Skeletal muscle tissue (tissue), 4 donors: Measurements from ENCODE around the gene CCDC187. TPM values are rescaled to one million over a fixed set of nuclear protein-coding genes. Genes with fewer than 3 reads are reported as not detected.

Experiments
- H3K27ac ChIP-seq: one replicate; pipeline ENCODE4 v1.7.0; 2013; ENCODE audit warnings: mild to moderate bottlenecking, low read depth, low read length, inconsistent platforms
- H3K27me3 ChIP-seq, 3 donors: one replicate each; pipeline ENCODE4 v1.7.0; 2013; ENCODE audit warnings: low read length in 3 of 3; ENCODE audit not compliant: control insufficient read depth in 3 of 3, insufficient read depth in 3 of 3
- H3K36me3 ChIP-seq, 3 donors: one replicate each; pipeline ENCODE4 v1.7.0; 2013; ENCODE audit warnings: low read length in 3 of 3; ENCODE audit not compliant: control insufficient read depth in 3 of 3, insufficient read depth in 3 of 3
- H3K4me1 ChIP-seq, 3 donors: one replicate each; pipeline ENCODE4 v1.7.0; 2013; ENCODE audit warnings: low read length in 3 of 3, mild to moderate bottlenecking in 3 of 3; ENCODE audit not compliant: control insufficient read depth in 3 of 3, insufficient read depth in 3 of 3
- H3K4me3 ChIP-seq, 3 donors: one replicate each; pipeline ENCODE4 v1.7.0; 2013; ENCODE audit warnings: low read length in 3 of 3
- H3K9ac ChIP-seq, 3 donors: one replicate each; pipeline ENCODE4 v1.7.0; 2013; ENCODE audit warnings: low read length in 3 of 3, mild to moderate bottlenecking in 3 of 3, moderate library complexity in 2 of 3, low read depth in 1 of 3
- H3K9me3 ChIP-seq, 3 donors: one replicate each; pipeline ENCODE4 v1.7.0; 2013; ENCODE audit warnings: low read length in 3 of 3; ENCODE audit not compliant: control insufficient read depth in 3 of 3
- total RNA-seq: library from RNA; depleted of rRNA; stranded (reverse); fragments of >200 nt; gene quantifications from one replicate; pipeline ENCODE4 v1.2.3, GENCODE V29; 2014
- donor health status: Osteomylitis.

CCDC187 gene
- total RNA-seq, 1 donor from 2014 or later, result under 0.01 TPM

GRCh38 chr9:136295055-136295454 is 8.8 kb downstream of the CCDC187 start:
- Histone ChIP-seq H3K9ac (no peak overlapping the region), H3K4me1 (peaks cover 0 to 11% (median 0%) of the 10 kb centered on the region in 3 donors), H3K36me3 (no peaks in the 10 kb centered on the region), H3K9me3 (no peaks in the 10 kb centered on the region), H3K27ac (no peak overlapping the region), H3K4me3 (no peak overlapping the region), H3K27me3 (peaks cover 48 to 54% (median 50%) of the 10 kb centered on the region in 3 donors)

GRCh38 chr9:136294437-136294836 is 9.5 kb downstream of the CCDC187 start:
- Histone ChIP-seq H3K4me1 (peaks cover 0 to 11% (median 0%) of the 10 kb centered on the region in 3 donors), H3K36me3 (no peaks in the 10 kb centered on the region), H3K9me3 (no peaks in the 10 kb centered on the region), H3K9ac (no peak overlapping the region), H3K27ac (no peak overlapping the region), H3K27me3 (peaks cover 50 to 53% (median 50%) of the 10 kb centered on the region in 3 donors), H3K4me3 (no peak overlapping the region)

- Histone ChIP-seq H3K27me3 (peaks cover 47 to 52% (median 48%) of the 10 kb centered on the region in 3 donors), H3K36me3 (no peaks in the 10 kb centered on the region), H3K9me3 (no peaks in the 10 kb centered on the region), H3K27ac (no peak overlapping the region), H3K9ac (no peak overlapping the region), H3K4me1 (peaks cover 0 to 11% (median 0%) of the 10 kb centered on the region in 3 donors), H3K4me3 (no peak overlapping the region)
These were observed 10.3 kb downstream of the CCDC187 start for GRCh38 chr9:136293476-136294077.

GRCh38 chr9:136292591-136293448 is 11.1 kb downstream of the CCDC187 start:
- Histone ChIP-seq H3K4me3 (no peak overlapping the region), H3K9me3 (no peaks in the 10 kb centered on the region), H3K9ac (no peak overlapping the region), H3K4me1 (peaks cover 0 to 11% (median 0%) of the 10 kb centered on the region in 3 donors), H3K36me3 (no peaks in the 10 kb centered on the region), H3K27ac (no peak overlapping the region), H3K27me3 (peaks cover 45 to 53% (median 53%) of the 10 kb centered on the region in 3 donors)

- peaks cover 0 to 9% (median 0%) of the 10 kb centered on the region in 3 donors for H3K4me1 ChIP-seq
- H3K4me3 ChIP-seq, result no peak overlapping the region
- no peaks in the 10 kb centered on the region for H3K9me3 ChIP-seq
- H3K9ac ChIP-seq, result no peak overlapping the region
- no peaks in the 10 kb centered on the region for H3K36me3 ChIP-seq
- no peak overlapping the region for H3K27ac ChIP-seq
- peaks cover 47 to 57% (median 51%) of the 10 kb centered on the region in 3 donors for H3K27me3 ChIP-seq
These were observed 11.8 kb downstream of the CCDC187 start for GRCh38 chr9:136292026-136292538.

- Histone ChIP-seq H3K9me3 (no peaks in the 10 kb centered on the region), H3K4me3 (no peak overlapping the region), H3K9ac (no peak overlapping the region), H3K4me1 (peaks cover 0 to 5% (median 0%) of the 10 kb centered on the region in 3 donors), H3K36me3 (no peaks in the 10 kb centered on the region), H3K27me3 (peaks cover 47 to 55% (median 49%) of the 10 kb centered on the region in 3 donors), H3K27ac (no peak overlapping the region)
These were observed 12.4 kb downstream of the CCDC187 start for GRCh38 chr9:136291306-136292025.

- Histone ChIP-seq H3K4me1 (peaks cover 0 to 5% (median 0%) of the 10 kb centered on the region in 3 donors), H3K9ac (no peak overlapping the region), H3K4me3 (no peak overlapping the region), H3K27me3 (peaks cover 44 to 55% (median 50%) of the 10 kb centered on the region in 3 donors), H3K36me3 (no peaks in the 10 kb centered on the region), H3K9me3 (no peaks in the 10 kb centered on the region), H3K27ac (no peak overlapping the region)
These were observed 13.3 kb downstream of the CCDC187 start for GRCh38 chr9:136290508-136291000.

GRCh38 chr9:136289651-136290507 is 14.0 kb downstream of the CCDC187 start:
- Histone ChIP-seq H3K27ac (no peak overlapping the region), H3K36me3 (no peaks in the 10 kb centered on the region), H3K4me1 (peaks cover 0 to 5% (median 0%) of the 10 kb centered on the region in 3 donors), H3K4me3 (no peak overlapping the region), H3K27me3 (peaks cover 45 to 59% (median 57%) of the 10 kb centered on the region in 3 donors), H3K9me3 (no peaks in the 10 kb centered on the region), H3K9ac (no peak overlapping the region)
